GM21515 (cell line): ENCODE data around the gene DEFB127.
"Not testable (repeated sequence)": the region's sequence is repeated elsewhere in the genome, so short reads cannot be mapped to it uniquely, and the experiment has no call there.

ENCODE experiments used
- ATAC-seq: cut with Tn5 transposase; IDR thresholded peaks from one replicate; pipeline ENCODE4 v1.9.1; 2021; ENCODE audit not compliant: unreplicated experiment

Gene DEFB127, protein sequence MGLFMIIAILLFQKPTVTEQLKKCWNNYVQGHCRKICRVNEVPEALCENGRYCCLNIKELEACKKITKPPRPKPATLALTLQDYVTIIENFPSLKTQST

DNA sequence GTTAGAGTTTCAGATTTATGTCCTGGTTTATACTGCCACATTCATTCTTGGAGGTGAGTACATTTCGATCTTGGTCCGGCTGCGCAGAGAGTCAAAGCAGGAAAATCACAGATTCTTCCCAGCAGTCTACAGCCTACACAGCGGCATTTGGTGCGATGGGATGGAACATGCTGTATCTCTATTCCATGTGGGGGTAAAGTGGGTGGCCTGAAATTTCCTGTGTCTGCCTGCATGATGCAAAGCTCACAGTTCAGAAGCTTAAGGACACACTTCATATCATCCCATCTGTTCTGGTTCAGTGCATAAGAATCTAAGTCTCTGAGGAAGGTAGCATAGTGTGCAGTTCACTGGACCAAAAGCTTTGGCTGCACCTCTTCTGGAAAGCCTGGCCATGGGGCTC, at the start of gene DEFB127:
TSS of gene DEFB127 (plus strand) at position 301 of the 400 bp plus-strand sequence. CDS start at position 392, 91 bp downstream.
- no peak for ATAC-seq

DNA sequence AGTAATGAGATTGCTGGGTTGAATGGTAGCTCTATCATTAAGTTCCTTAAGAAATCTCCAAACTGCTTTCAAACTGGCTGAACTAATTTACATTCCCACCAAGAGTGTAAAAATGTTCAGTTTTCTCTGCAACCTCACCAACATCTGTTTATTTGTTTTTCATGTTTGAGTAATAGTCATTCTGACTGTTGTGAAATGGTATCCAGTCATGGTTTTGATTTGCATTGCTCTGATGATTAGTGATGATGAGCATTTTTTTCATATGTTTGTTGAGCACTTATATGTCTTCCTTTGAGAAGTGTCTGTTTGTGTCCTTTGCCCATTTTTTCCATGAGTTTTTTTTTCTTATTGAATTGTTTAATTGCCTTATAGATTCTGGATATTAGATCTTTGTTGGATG, 44.9 kb upstream of the DEFB127 start:
- no peak for ATAC-seq

DNA sequence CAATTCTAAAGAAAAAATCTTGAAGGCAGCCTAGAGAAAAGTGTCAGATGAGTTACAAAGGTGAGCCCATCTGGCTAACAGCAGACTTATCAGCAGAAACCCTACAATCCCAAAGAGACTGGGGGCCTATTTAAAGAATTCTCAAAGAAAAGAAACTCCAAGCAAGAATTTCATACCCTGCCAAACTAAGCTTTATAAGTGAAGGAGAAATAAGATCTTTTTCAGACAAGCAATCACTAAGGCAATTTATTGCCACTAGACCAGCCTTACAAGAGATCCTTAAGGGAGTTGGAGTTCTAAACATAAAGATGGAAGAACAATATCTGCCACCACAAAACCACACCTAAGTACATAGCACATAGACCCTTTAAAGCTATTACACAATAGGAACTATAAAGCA, 39.7 kb upstream of the DEFB127 start:
- no peak for ATAC-seq

DNA sequence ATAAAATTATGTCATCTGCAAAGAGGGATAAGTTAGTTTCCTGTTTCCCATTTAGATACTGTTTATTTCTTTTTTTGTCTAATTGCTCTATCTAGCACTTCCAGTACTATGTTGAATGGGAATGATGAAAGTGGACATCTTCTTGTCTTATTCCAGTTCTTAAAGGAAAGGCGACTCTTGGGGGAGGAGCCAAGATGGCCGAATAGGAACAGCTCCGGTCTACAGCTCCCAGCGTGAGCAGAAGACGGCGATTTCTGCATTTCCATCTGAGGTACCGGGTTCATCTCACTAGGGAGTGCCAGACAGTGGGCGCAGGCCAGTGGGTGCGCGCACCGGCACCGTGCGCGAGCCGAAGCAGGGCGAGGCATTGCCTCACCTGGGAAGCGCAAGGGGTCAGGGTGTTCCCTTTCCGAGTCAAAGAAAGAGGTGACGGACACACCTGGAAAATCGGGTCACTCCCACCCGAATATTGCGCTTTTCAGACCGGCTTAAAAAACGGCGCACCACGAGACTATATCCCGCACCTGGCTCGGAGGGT, 27.4 kb upstream of the DEFB127 start:
- not testable (repeated sequence) for ATAC-seq

DNA sequence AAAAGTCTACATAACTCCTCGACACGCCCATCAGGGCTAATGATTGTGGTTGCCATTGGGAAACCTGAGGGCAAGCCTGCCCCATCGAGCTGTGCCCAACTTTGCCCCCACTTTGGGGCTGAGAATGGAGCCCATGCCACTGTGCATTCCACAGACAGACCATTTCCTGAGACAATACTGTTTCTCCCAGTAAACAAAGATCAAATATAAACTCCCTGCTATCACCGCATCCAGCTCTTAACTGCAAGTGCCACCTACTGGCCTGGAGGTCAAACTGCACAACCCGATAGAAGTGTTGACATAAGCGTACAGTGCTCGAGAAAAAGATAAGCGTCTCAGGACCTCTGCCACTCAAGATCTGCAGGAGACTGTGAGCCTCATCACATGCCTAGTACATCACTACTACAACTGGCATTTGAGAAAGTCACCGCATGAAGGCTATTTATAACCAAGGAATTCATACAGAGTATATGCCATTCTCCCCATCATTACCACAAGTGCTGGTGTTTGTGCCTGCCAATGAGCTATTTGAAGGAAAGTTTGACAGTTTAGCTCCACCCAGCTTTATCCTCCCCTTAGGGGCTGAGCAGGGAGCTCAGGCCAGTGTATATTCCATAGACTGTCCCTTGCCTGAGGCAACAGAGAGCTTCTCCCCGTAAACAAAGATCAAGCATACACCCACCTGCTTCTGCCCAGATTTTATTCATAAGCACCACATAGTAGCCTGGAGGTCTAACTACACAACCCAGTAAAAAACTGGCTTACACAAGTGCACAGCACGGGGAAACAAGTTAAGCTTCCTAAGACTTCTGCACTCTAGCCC, 19.4 kb upstream of the DEFB127 start:
- ATAC-seq: no peak

DNA sequence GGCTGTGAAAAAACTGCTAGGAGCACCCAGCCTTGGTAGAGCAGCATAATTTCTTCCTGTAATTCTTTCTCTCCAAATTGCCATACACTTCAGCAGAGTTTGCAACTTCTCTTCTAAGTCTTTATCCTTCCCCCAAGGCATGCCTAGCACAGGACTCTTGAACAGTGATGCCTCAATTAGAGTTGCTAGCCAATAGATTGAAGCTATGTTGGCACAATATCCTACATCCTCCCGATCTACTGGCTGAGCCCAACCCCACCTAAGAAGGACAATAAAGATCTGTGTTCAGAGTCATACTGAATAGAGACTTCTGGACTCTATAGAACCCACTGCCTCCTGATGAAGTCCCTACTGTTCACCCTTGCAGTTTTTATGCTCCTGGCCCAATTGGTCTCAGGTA, 15.0 kb upstream of the DEFB127 start, which contains the start of gene DEFB126:
TSS of gene DEFB126 (plus strand) at position 301 of the 400 bp plus-strand sequence. CDS start at position 340, 39 bp downstream.
- no peak for ATAC-seq

DNA sequence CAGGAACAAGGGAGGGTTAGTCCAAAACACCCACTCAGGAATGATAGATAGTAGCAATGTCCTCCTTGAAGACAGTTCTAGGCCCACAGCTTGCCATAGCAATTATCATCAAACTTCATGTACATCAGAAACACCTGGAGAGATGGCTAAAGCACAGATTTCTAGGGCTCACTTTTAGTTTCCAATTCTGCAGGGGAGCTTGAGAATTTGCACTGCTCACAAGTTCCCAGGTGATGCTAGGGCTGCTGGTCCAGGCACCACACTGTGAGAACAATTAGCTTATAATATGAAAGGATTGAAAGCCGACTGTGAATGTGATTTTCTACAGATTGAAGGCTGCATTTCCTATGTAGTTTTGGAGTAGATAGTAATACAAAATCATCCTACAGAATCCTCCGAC, 11.4 kb upstream of the DEFB127 start:
- no peak for ATAC-seq

DNA sequence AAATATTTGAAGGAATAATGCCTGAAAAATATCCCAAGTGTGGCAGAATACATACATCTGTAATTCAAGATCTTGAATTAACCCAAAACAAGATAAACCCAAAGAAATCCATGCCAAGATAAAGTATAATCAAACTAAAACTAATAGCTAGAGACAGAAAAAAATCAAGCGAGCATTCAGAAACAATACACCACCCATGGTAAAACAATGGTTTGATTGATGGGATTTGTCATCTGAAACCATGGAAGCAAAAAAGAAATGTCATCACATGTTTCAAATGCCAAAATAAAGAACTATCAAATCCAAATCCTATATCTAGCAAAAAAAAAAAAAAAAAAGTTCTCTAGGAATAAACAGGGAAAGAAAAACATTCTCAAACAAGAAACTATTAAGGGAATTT, 5.1 kb upstream of the DEFB127 start:
- no peak for ATAC-seq

DNA sequence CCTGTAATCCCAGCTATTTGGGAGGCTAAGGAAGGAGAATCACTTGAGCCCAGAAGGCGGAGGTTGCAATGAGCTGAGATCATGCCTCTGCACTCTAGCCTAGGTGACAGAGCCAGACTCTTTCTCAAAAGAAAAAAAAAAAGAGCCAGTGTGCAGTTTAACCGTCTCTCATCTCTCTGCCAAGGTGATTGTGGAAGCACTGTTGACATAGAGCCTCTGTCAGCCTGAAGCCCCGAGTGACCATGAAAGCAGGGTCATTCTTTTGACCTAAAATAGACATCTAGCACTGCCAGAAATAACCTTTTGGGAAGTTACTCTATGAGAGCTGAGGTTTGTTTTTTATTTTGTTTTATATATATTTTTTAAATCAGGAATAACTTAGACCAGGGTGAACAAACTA, 7.4 kb downstream of the DEFB127 start:
- ATAC-seq: no peak

DNA sequence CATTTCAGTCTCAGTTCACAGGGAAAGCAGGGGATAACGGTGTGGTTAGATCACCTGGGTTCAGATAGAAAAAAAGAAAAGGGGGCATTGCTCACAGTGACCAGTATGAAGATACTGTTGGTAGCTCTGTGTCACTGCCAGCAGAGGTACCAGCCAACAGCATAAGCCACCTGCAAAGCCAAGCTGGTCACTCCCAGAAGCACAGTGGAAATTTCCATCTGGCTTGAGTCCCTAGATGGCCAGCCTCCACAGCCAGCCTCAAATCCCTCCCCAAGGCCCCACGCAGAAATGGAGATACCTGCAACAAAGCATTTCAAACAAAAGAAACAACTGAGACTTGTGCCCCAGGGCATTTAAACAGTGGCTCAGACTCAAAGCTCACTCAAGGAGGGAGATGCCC, 11.6 kb downstream of the DEFB127 start:
- no peak for ATAC-seq

DNA sequence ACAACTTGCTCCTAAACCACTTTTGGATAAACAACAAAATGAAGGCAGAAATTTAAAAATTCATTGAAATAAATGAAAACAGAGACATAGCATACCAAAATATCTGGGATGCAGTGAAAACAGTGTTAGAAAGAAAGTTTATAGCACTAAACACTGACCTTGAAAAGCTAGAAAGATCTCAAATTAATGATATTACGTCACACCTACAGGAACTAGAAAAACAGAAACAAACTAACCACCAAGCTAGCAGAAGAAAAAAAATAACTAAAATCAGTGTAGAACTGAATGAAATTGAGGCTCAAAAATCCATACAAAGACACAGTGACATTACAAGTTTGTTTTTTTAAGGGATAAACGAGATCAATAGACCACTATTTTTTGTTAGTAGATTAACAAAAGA, 27.0 kb downstream of the DEFB127 start:
- ATAC-seq: no peak

DNA sequence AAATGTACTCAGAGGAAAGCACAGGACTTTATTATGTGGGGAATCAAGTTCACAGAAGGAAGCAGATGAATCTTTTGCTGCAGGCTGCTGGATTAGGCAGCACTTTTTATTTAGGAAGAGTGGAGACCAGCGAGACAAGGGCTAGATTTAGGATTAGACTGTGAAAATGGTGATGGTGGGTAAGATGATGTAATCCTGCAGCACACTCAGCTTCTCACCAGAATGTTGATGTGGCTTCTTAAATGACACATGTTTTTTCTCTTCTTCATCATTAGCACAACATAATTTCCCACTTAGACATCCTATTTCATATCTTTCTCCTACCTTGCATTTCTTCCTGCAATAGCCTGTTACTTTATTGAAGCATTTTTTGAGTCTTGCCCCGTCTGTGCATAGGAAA, 30.5 kb downstream of the DEFB127 start:
- ATAC-seq: no peak

DNA sequence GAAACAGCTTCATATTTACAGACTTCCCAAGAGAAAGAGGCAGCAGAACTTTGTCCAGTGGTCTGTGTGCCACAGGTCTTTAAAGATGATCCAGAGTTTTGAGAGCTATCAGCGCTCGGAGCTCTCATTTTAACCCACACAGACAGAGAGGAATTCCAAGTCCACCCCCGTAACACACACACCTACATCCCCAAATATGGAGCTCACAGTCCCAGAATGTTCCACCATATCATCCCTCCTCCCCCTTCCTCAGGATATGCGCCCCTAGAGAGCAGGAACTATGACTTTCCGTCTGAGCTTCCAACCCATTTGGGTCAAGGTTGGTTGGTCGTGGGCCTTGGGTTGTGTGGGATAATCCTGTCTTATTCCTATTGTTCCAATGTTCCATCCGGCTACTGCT, 32.4 kb downstream of the DEFB127 start, which contains the start of gene DEFB128:
TSS of gene DEFB128 (minus strand) at position 101 of the 400 bp plus-strand sequence. CDS start at position 13, 88 bp downstream.
- ATAC-seq: no peak

DNA sequence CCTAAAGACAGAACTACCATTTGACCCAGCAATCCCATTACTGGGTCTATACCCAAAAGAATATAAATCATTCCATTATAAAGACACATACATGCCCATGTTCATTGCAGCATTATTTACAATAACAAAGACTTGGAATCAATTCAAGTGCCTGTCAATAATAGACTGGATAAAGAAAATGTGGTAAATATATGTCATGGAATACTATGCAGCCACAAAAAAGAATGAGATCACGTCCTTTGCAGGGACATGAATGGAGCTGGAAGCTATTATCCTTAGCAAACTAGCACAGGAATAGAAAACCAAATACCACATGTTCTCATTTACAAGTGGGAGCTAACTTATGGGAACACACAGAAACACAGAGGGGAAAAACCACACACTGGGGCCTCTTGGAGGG, 41.0 kb downstream of the DEFB127 start:
- ATAC-seq: no peak

DNA sequence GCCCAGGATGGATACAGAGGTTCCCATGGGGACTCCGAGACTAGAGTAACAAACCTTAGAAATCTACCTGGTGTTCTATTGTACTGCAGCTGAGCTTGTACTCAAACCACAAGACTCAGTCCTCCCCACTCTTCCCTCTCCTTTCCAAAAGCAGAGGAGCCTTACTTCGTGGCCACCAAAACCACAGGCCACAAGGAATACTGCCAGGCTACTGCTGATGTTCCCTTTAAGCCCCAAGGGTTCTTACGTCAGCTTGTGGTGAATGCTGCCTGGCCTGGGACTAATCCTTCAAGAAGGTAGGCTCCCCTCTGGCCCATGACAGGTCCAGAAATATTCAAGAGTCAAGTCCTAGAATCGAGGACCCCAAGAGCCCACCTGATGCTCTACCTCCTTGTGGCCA, 42.7 kb downstream of the DEFB127 start:
- no peak for ATAC-seq

DNA sequence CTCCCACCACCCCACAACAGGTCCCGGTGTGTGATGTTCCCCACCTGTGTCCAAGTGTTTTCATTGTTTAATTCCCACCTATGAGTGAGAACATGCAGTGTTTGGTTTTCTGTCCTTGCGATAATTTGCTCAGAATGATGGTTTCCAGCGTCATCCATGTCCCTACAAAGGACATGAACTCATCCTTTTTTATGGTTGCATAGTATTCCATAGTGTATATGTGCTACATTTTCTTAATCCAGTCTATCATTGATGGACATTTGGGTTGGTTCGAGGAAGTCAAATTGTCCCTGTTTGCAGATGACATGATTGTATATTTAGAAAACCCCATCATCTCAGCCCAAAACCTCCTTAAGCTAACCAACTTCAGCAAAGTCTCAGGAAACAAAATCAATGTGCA, 46.4 kb downstream of the DEFB127 start:
- not testable (repeated sequence) for ATAC-seq
